H9 (cell line): ENCODE results near the gene IGSF10. TPM values are rescaled to one million over a fixed set of nuclear protein-coding genes. Genes with fewer than 3 reads are reported as not detected.

Source experiments
- DNase-seq: peaks from one replicate; pipeline ENCODE4 v3.0.0-alpha.2; 2017
- H2AFZ ChIP-seq: one replicate; pipeline ENCODE4 v1.6.1; 2013; ENCODE audit warnings: mild to moderate bottlenecking, low read length, control low read depth, moderate library complexity
- H2AK5ac ChIP-seq: 2 replicates; pipeline ENCODE4 v1.6.1; 2013; ENCODE audit warnings: low read length, control low read depth, mixed read lengths; ENCODE audit not compliant: insufficient read length
- H2BK120ac ChIP-seq: one replicate; pipeline ENCODE4 v1.6.1; 2013; ENCODE audit warnings: low read depth, mild to moderate bottlenecking, low read length, control low read depth, inconsistent platforms; ENCODE audit not compliant: poor library complexity, severe bottlenecking
- H2BK12ac ChIP-seq: 2 replicates; pipeline ENCODE4 v1.6.1; 2013; ENCODE audit warnings: low read length, control low read depth, mixed read lengths, low read depth; ENCODE audit not compliant: insufficient read length
- H2BK15ac ChIP-seq: 2 replicates; pipeline ENCODE4 v1.6.1; 2013; ENCODE audit warnings: low read depth, low read length, control low read depth
- H2BK20ac ChIP-seq: one replicate; pipeline ENCODE4 v1.6.1; 2013; ENCODE audit warnings: low read depth, mild to moderate bottlenecking, low read length, control low read depth, inconsistent platforms; ENCODE audit not compliant: poor library complexity, severe bottlenecking
- H2BK5ac ChIP-seq: 2 replicates; pipeline ENCODE4 v1.6.1; 2013; ENCODE audit warnings: low read length, control low read depth, mixed read lengths; ENCODE audit not compliant: insufficient read length
- H3K14ac ChIP-seq: 2 replicates; pipeline ENCODE4 v1.6.1; 2013; ENCODE audit warnings: low read length, control low read depth; ENCODE audit not compliant: insufficient read depth
- H3K18ac ChIP-seq: 2 replicates; pipeline ENCODE4 v1.6.1; 2013; ENCODE audit warnings: low read depth, mild to moderate bottlenecking, mixed read lengths, low read length, control low read depth; ENCODE audit not compliant: insufficient read length
- H3K23ac ChIP-seq: 2 replicates; pipeline ENCODE4 v1.6.1; 2013; ENCODE audit warnings: low read length, control low read depth, mixed read lengths, low read depth; ENCODE audit not compliant: insufficient read length
- H3K23me2 ChIP-seq: 2 replicates; pipeline ENCODE4 v1.6.1; 2013; ENCODE audit warnings: low read depth, mild to moderate bottlenecking, mixed read lengths, low read length, control low read depth; ENCODE audit not compliant: insufficient read length, poor library complexity, severe bottlenecking
- H3K27ac ChIP-seq: 2 replicates; pipeline ENCODE4 v1.5.1; 2013; ENCODE audit warnings: low read length, control low read depth, mixed read lengths, low read depth; ENCODE audit not compliant: insufficient read length
- H3K27me3 ChIP-seq: 2 replicates; pipeline ENCODE4 v1.6.1; 2013; ENCODE audit warnings: low read length, control low read depth, inconsistent platforms; ENCODE audit not compliant: insufficient read depth
- H3K4ac ChIP-seq: 2 replicates; pipeline ENCODE4 v1.6.1; 2013; ENCODE audit warnings: low read depth, mild to moderate bottlenecking, control low read depth, inconsistent platforms, low read length, moderate library complexity
- H3K4me1 ChIP-seq: 2 replicates; pipeline ENCODE4 v1.6.1; 2013; ENCODE audit warnings: low read length, control low read depth, inconsistent platforms; ENCODE audit not compliant: insufficient read depth
- H3K4me2 ChIP-seq: 2 replicates; pipeline ENCODE4 v1.6.1; 2013; ENCODE audit warnings: low read length, control low read depth, mixed read lengths; ENCODE audit not compliant: insufficient read length, insufficient read depth
- H3K56ac ChIP-seq: 2 replicates; pipeline ENCODE4 v1.6.1; 2013; ENCODE audit warnings: low read depth, mild to moderate bottlenecking, mixed read lengths, low read length, control low read depth; ENCODE audit not compliant: insufficient read length
- H3K79me1 ChIP-seq: 2 replicates; pipeline ENCODE4 v1.6.1; 2013; ENCODE audit warnings: low read depth, mild to moderate bottlenecking, moderate library complexity, low read length, control low read depth, inconsistent platforms; ENCODE audit not compliant: insufficient read depth, poor library complexity, severe bottlenecking
- H3K79me2 ChIP-seq: 2 replicates; pipeline ENCODE4 v1.6.1; 2013; ENCODE audit warnings: low read length, control low read depth, inconsistent platforms; ENCODE audit not compliant: insufficient read depth
- H3K9ac ChIP-seq: 2 replicates; pipeline ENCODE4 v1.6.1; 2013; ENCODE audit warnings: low read length, control low read depth, mixed read lengths; ENCODE audit not compliant: insufficient read length; ENCODE audit errors: extremely low read depth
- H3K9me3 ChIP-seq: one replicate; pipeline ENCODE4 v1.6.1; 2013; ENCODE audit warnings: low read depth, low read length, inconsistent platforms; ENCODE audit not compliant: control insufficient read depth
- H3T11ph ChIP-seq: one replicate; pipeline ENCODE4 v1.6.1; 2013; ENCODE audit warnings: mild to moderate bottlenecking, low read length, control low read depth, inconsistent platforms
- H4K20me1 ChIP-seq: one replicate; pipeline ENCODE4 v1.6.1; 2013; ENCODE audit not compliant: control insufficient read depth, insufficient read length, insufficient read depth
- H4K5ac ChIP-seq: 2 replicates; pipeline ENCODE4 v1.6.1; 2013; ENCODE audit warnings: low read depth, mild to moderate bottlenecking, mixed read lengths, low read length, control low read depth; ENCODE audit not compliant: insufficient read length
- H4K8ac ChIP-seq: replicated peaks from 2 replicates; pipeline ENCODE4 v1.6.1; 2013; ENCODE audit warnings: low read length, control low read depth, mixed read lengths, low read depth; ENCODE audit not compliant: insufficient read length
- H4K91ac ChIP-seq: 2 replicates; pipeline ENCODE4 v1.6.1; 2013; ENCODE audit warnings: low read depth, mild to moderate bottlenecking, moderate library complexity, mixed read lengths, low read length, control low read depth; ENCODE audit not compliant: insufficient read length
- H3K27ac Mint-ChIP-seq, 3 experiments: 2 replicates in 2 of 3; 3 replicates in 1 of 3; pipeline ENCODE4 v1.8.0; 2020 to 2021; ENCODE audit warnings: mixed read lengths in 3 of 3, mild to moderate bottlenecking in 1 of 3, moderate library complexity in 1 of 3
- H3K27me3 Mint-ChIP-seq: 2 replicates; pipeline ENCODE4 v1.8.0; 2021; ENCODE audit warnings: low read depth, mild to moderate bottlenecking, moderate library complexity, mixed read lengths
- H3K36me3 Mint-ChIP-seq, 3 experiments: 2 replicates in 2 of 3; 3 replicates in 1 of 3; pipeline ENCODE4 v1.8.0; 2020 to 2021; ENCODE audit warnings: low read depth in 3 of 3, mixed read lengths in 3 of 3; ENCODE audit not compliant: insufficient read depth in 1 of 3
- H3K4me1 Mint-ChIP-seq, 2 experiments: 2 replicates each; pipeline ENCODE4 v1.8.0; 2020; ENCODE audit warnings: mixed read lengths in 2 of 2
- H3K4me3 Mint-ChIP-seq, 2 experiments: 2 replicates in 1 of 2; 3 replicates in 1 of 2; pipeline ENCODE4 v1.8.0; 2020 to 2021; ENCODE audit warnings: mild to moderate bottlenecking in 2 of 2, mixed read lengths in 2 of 2, moderate library complexity in 1 of 2
- H3K9me3 Mint-ChIP-seq, 2 experiments: 2 replicates in 1 of 2; 3 replicates in 1 of 2; pipeline ENCODE4 v1.8.0; 2020; ENCODE audit warnings: mild to moderate bottlenecking in 2 of 2, mixed read lengths in 2 of 2, moderate library complexity in 1 of 2
- CTCF ChIP-seq: fragments of 200-600 bp; sonication (generic); conservative IDR thresholded peaks from 3 replicates; pipeline ENCODE4 v1.8.0; 2021; ENCODE audit warnings: antibody characterized with exemption, mild to moderate bottlenecking
- WGBS: extraction: QIAGEN DNeasy Blood & Tissue Kit; methylation state at CpG from one replicate; pipeline ENCODE4 v1.1.7; 2013; ENCODE audit warnings: missing lambda C conversion rate, low lambda C conversion rate, mixed read lengths; ENCODE audit not compliant: insufficient read length; ENCODE audit errors: extremely low coverage; 5-methylcytosine and 5-hydroxymethylcytosine counted together
- total RNA-seq: library from RNA; stranded (reverse); gene quantifications from 2 replicates; pipeline ENCODE4 v1.2.1, GENCODE V29; 2021

Gene IGSF10
- total RNA-seq, 1 experiment from 2014 or later, result 0.20 TPM

DNA sequence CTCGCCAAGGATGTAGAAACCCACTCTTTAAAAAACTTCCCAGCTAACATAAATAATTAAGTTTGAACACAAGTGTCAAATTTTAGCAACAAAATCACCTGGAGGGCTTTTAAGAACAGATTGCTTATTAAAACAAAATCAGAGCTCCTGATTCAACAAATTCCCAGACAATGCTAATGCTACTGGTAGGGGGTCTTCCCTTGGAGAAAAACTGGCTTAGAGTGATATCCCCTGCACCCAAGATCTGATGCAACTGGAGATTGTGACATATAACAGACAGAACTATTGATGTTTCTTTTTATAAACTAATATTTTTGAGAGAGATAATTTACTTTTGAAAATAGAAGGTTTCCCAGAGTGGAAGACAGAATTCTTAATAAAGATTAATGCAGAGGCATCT is 19.9 kb downstream of the IGSF10 start:
- no peak overlapping the region for H3K23ac ChIP-seq
- H3K23me2 ChIP-seq, result no peaks in the 10 kb centered on the region
- no peak overlapping the region for H2AFZ ChIP-seq
- no peak overlapping the region for H2BK20ac ChIP-seq
- no peak overlapping the region for H2BK15ac ChIP-seq
- no peak for TF ChIP-seq CTCF
- H2BK5ac ChIP-seq, result no peak overlapping the region
- H3K27ac Mint-ChIP-seq, result no peak overlapping the region
- DNase-seq, result no peak
- no peak overlapping the region for H3K4ac ChIP-seq
- H3K14ac ChIP-seq, result no peak overlapping the region
- no peak overlapping the region for H3K4me3 Mint-ChIP-seq
- H3K18ac ChIP-seq, result no peak overlapping the region
- H3K56ac ChIP-seq, result no peak overlapping the region
- no peaks in the 10 kb centered on the region for H3K9me3 ChIP-seq
- WGBS, result no CpG with 5 or more reads among the region's 1 CpG
- no peaks in the 10 kb centered on the region for H3K27me3 Mint-ChIP-seq
- no peaks in the 10 kb centered on the region for H3K79me1 ChIP-seq
- H3K4me1 ChIP-seq, result no peaks in the 10 kb centered on the region
- no peak overlapping the region for H2BK12ac ChIP-seq
- H3K4me1 Mint-ChIP-seq, result peaks cover 8 to 10% of the 10 kb centered on the region in 2 experiments
- H4K91ac ChIP-seq, result no peak overlapping the region
- H4K8ac ChIP-seq, result no peak overlapping the region
- H3K79me2 ChIP-seq, result no peaks in the 10 kb centered on the region
- H3K36me3 Mint-ChIP-seq, result no peaks in the 10 kb centered on the region
- H2AK5ac ChIP-seq, result no peak overlapping the region
- no peaks in the 10 kb centered on the region for H3K27me3 ChIP-seq
- H3T11ph ChIP-seq, result no peak overlapping the region
- no peaks in the 10 kb centered on the region for H4K20me1 ChIP-seq
- no peak overlapping the region for H2BK120ac ChIP-seq
- H3K4me2 ChIP-seq, result no peak overlapping the region
- H3K9me3 Mint-ChIP-seq, result no peaks in the 10 kb centered on the region; a peak in 2 of 5 replicates
- H3K27ac ChIP-seq, result no peak overlapping the region
- no peak overlapping the region for H3K9ac ChIP-seq
- no peak overlapping the region for H4K5ac ChIP-seq
